ENCODE data around the gene ENPEP. TPM values are rescaled to one million over a fixed set of nuclear protein-coding genes. Genes with fewer than 3 reads are reported as not detected.
"Not testable (repeated sequence)": the region's sequence is repeated elsewhere in the genome, so short reads cannot be mapped to it uniquely, and the experiment has no call there.

ENPEP gene
- total and polyA plus RNA-seq, 9 donors, result 0.91 to 4.7 (median 2.2) TPM

DNA sequence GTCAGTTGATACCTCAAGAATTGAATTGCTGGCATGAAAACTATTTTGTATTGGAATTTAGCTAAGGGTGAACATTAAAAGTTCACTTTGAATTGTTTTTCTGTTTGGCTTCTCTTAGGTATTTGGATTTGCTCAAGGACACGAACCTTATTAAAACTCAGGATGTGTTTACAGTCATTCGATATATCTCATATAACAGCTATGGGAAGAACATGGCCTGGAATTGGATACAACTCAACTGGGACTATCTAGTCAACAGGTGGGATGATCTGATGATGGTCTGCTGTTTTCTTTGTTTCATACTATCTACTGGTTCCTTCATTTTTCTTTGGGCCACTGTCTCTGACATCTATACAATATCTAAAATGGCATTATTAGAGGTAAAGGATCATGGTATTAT is 77.2 kb downstream of the ENPEP start:
- no peaks in the 10 kb centered on the region for H3K27me3 ChIP-seq
- TF ChIP-seq POLR2A (IDR thresholded peaks at IDR 0.05) (no peak), EP300 (IDR thresholded peaks at IDR 0.05) (no peak)
- TF ChIP-seq, protein P1, sequence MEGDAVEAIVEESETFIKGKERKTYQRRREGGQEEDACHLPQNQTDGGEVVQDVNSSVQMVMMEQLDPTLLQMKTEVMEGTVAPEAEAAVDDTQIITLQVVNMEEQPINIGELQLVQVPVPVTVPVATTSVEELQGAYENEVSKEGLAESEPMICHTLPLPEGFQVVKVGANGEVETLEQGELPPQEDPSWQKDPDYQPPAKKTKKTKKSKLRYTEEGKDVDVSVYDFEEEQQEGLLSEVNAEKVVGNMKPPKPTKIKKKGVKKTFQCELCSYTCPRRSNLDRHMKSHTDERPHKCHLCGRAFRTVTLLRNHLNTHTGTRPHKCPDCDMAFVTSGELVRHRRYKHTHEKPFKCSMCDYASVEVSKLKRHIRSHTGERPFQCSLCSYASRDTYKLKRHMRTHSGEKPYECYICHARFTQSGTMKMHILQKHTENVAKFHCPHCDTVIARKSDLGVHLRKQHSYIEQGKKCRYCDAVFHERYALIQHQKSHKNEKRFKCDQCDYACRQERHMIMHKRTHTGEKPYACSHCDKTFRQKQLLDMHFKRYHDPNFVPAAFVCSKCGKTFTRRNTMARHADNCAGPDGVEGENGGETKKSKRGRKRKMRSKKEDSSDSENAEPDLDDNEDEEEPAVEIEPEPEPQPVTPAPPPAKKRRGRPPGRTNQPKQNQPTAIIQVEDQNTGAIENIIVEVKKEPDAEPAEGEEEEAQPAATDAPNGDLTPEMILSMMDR (IDR thresholded peaks at IDR 0.05), result no peak
- H3K9me3 ChIP-seq, result no peaks in the 10 kb centered on the region
- H3K27ac ChIP-seq, result no peak overlapping the region
- no peak for DNase-seq
- no peak overlapping the region for H3K4me3 ChIP-seq
- no peaks in the 10 kb centered on the region for H3K36me3 ChIP-seq
- 7 to 28% (median 8%) methylated on average over 2 of the region's 2 CpGs for WGBS, 3 donors
- H3K4me1 ChIP-seq (ENCODE audit: insufficient read depth), result no peaks in the 10 kb centered on the region
- intact Hi-C loops (cut with DNase I), result no loop called here

DNA sequence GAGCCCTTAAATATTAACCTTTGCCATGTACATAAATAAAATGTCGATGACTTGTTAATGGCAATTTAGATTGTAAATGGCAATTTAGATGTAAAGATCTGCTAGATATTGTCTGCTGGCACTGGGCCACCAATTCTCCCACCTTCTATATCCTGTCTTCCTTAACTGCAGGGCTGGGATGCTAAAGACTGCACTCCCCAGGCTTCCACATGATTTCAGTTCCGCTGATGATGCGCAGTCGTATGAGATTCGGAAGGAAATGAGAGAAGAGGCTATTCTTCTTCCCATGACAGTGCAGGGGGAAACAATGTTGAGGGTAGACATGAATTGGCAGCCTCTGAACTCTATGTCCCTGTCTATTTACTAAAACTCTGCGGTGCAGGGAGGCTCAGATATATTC is 91.3 kb downstream of the ENPEP start:
- Histone ChIP-seq H3K36me3 (no peaks in the 10 kb centered on the region), H3K4me1 (ENCODE audit: insufficient read depth) (no peaks in the 10 kb centered on the region), H3K4me3 (no peak overlapping the region), H3K9me3 (no peaks in the 10 kb centered on the region), H3K27me3 (no peaks in the 10 kb centered on the region), H3K27ac (no peak overlapping the region)
- no peak for DNase-seq
- TF ChIP-seq, protein P1 (IDR thresholded peaks at IDR 0.05), result no peak
- TF ChIP-seq EP300 (IDR thresholded peaks at IDR 0.05), result no peak
- no peak for TF ChIP-seq POLR2A (IDR thresholded peaks at IDR 0.05)
- 95 to 96% (median 95%) methylated on average over 6 of the region's 6 CpGs for WGBS, 3 donors
- intact Hi-C loops (cut with DNase I), result no loop called here

DNA sequence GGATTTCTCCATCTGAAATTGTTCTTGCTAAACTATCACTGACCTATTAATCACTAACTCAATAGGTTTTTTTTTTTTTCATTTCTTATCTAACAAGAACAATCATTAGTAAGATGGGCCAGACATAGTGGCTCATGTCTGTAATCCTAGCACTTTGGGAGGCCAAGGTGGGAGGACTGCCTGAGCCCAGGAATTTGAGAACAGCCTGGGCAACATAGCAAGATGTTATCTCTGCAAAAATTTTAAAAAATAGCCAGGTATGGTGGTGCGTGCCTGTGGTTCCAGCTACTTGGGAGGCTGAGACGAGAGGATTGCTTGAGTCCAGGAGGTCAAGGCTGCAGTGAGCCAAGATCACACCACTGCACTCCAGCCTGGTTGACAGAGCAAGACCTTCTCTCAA is 100.7 kb downstream of the ENPEP start:
- H3K4me1 ChIP-seq (ENCODE audit: insufficient read depth); H3K27ac ChIP-seq; H3K9me3 ChIP-seq; H3K36me3 ChIP-seq; H3K27me3 ChIP-seq; DNase-seq; H3K4me3 ChIP-seq; intact Hi-C loops (cut with DNase I): not testable (repeated sequence)
- WGBS, 3 donors, result 76 to 85% (median 81%) methylated on average over 2 of the region's 2 CpGs

DNA sequence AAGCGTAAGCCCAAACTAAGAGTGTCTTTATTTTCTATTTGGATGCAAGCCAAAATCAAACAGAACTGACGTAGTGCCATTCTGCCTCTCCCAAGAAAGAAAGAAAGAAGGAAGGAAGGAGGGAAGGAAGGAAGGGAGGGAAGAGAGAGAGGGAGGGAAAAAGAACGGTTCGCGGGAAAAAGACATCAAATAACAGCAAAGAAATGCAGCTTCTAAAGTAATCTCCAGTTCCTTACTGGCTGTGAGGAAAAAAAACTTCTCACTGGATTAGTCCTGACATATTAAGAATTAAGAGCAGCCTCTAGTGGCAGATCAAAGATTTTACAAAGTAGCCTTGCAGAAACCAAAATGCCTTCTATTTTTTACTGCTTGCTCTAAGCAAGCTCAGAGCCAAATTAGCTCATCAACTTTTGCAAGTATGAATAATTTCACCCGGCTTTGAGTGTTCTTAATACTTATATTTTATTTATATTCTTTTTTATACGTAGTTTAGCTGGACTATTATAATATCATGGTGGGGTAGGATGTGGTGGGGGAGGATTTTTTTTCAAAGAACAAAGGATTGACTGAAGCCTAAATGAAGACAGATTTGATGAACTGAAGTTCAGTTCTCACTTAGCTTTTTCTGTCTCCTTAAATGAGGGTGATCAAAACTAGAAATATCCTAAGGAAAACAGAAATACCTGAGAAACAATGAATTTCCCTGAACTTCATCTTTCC is 110.3 kb downstream of the ENPEP start:
- H3K27ac ChIP-seq, result no peak overlapping the region
- DNase-seq, result no peak
- H3K4me1 ChIP-seq (ENCODE audit: insufficient read depth), result no peaks in the 10 kb centered on the region
- TF ChIP-seq POLR2A (IDR thresholded peaks at IDR 0.05) (no peak), EP300 (IDR thresholded peaks at IDR 0.05) (no peak)
- TF ChIP-seq, protein P1 (IDR thresholded peaks at IDR 0.05), result no peak
- H3K9me3 ChIP-seq, result no peaks in the 10 kb centered on the region
- H3K36me3 ChIP-seq, result no peaks in the 10 kb centered on the region
- WGBS, 3 donors, result 11 to 18% (median 15%) methylated on average over 7 of the region's 7 CpGs
- H3K4me3 ChIP-seq, result no peak overlapping the region
- H3K27me3 ChIP-seq, result no peaks in the 10 kb centered on the region
- intact Hi-C loops (cut with DNase I), result no loop called here

DNA sequence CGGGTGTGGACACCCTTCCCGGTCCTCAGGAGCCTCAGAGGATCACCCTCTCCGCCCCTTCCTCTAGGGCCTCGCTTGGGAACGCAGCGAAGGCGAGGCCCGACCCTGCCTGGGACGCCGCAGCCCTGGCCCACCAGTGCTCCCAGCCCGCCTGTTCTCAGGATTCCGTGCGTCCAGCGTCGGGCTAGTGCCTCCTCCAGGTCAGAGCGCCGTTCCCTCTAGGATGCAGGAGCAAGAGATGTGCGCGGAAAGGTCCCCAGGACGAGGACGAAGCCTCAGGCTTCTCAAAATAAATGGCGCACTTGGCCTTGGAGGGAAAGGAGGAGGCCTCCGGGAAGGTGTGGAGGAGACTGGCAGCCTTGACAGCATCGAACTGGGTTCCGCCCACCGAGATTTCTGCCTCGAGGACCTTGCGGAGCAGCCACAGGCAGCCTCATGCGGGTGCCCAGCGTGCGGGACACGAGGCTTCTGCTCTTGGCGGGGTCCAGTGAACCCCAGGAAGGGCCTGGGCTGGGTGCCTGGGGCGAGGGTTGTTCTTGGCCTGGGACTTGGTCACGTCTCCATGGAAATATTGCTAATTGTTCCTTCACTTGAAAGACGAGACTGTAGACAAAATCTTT is 111.8 kb downstream of the ENPEP start:
- no peak for DNase-seq
- WGBS, 3 donors, result 91 to 94% (median 92%) methylated on average over 36 of the region's 36 CpGs
- H3K27me3 ChIP-seq, result no peaks in the 10 kb centered on the region
- H3K4me3 ChIP-seq, result no peak overlapping the region
- TF ChIP-seq, protein P1 (IDR thresholded peaks at IDR 0.05), result no peak
- TF ChIP-seq EP300 (IDR thresholded peaks at IDR 0.05), result no peak
- TF ChIP-seq POLR2A (IDR thresholded peaks at IDR 0.05), result no peak
- H3K27ac ChIP-seq, result no peak overlapping the region
- no peaks in the 10 kb centered on the region for H3K4me1 ChIP-seq (ENCODE audit: insufficient read depth)
- no peaks in the 10 kb centered on the region for H3K9me3 ChIP-seq
- no peaks in the 10 kb centered on the region for H3K36me3 ChIP-seq
- intact Hi-C loops (cut with DNase I), result no loop called here
